K562 (cell line): ENCODE measurements around the gene ACTR3. TPM values are rescaled to one million over a fixed set of nuclear protein-coding genes. Genes with fewer than 3 reads are reported as not detected.

Experiments used
- EP300 ChIP-seq: IDR thresholded peaks from 2 replicates; pipeline ENCODE4 v1.6.1; 2012; ENCODE audit warnings: low read length, improper control_type of control experiment
- FOXM1 ChIP-seq, 2 experiments: fragments of 450-650 bp in 1 of 2; sonication (generic) in 1 of 2; formaldehyde crosslinking in 1 of 2; IDR thresholded peaks; 2 replicates each; pipeline versions ENCODE4 v1.6.1 to v1.9.0; 2017 to 2022; ENCODE audit warnings: low read depth in 2 of 2, mild to moderate bottlenecking in 2 of 2, missing genetic modification reagents in 1 of 2, moderate library complexity in 1 of 2
- GATAD2B ChIP-seq: fragments of 450-650 bp; IDR thresholded peaks from 2 replicates; pipeline ENCODE4 v1.6.1; 2017; ENCODE audit warnings: mild to moderate bottlenecking, borderline replicate concordance
- ID3 ChIP-seq, 2 experiments: fragments of 250-450 bp in 1 of 2; fragments of 450-650 bp in 1 of 2; sonication (Bioruptor Pico) in 1 of 2; IDR thresholded peaks; 2 replicates each; pipeline versions ENCODE4 v1.6.1 to v1.8.0; 2016 to 2021; ENCODE audit warnings: mild to moderate bottlenecking in 2 of 2, moderate library complexity in 2 of 2, missing compliant biosample characterization in 1 of 2, missing genetic modification characterization in 1 of 2
- MTA1 ChIP-seq: fragments of 450-650 bp; IDR thresholded peaks from 2 replicates; pipeline ENCODE4 v1.6.1; 2017; ENCODE audit warnings: borderline replicate concordance
- NCOA6 ChIP-seq: fragments of 450-650 bp; IDR thresholded peaks from 2 replicates; pipeline ENCODE4 v1.6.1; 2017; ENCODE audit warnings: mild to moderate bottlenecking
- NR2C2 ChIP-seq, 2 experiments: fragments of 200-800 bp in 1 of 2; sonication (Bioruptor generic) in 1 of 2; sonication (generic) in 1 of 2; formaldehyde crosslinking in 1 of 2; IDR thresholded peaks; 2 replicates each; pipeline versions ENCODE4 v1.6.1 to v1.8.0; 2016 to 2022; ENCODE audit warnings: mild to moderate bottlenecking in 1 of 2, missing compliant biosample characterization in 1 of 2, missing genetic modification characterization in 1 of 2, missing genetic modification reagents in 1 of 2
- TEAD4 ChIP-seq, 2 experiments: sonication (generic) in 1 of 2; formaldehyde crosslinking in 1 of 2; IDR thresholded peaks; 2 replicates each; pipeline versions ENCODE4 v1.6.1 to v1.8.0; 2012 to 2022; ENCODE audit warnings: borderline replicate concordance in 1 of 2, inconsistent platforms in 1 of 2, low read length in 1 of 2, mild to moderate bottlenecking in 1 of 2, missing genetic modification reagents in 1 of 2
- polyA plus RNA-seq, 8 experiments: library from polyadenylated mRNA; depleted of rRNA in 4 of 8; stranded (reverse) in 5 of 8; unstranded in 3 of 8; fragments of >200 nt; fragmentation: Nextera tagmentation in 2 of 8; fragmentation: Illumina TruSeq in 1 of 8; extraction: Ambion mirVana in 2 of 8; extraction: Trizol in 1 of 8; gene quantifications; 2 replicates each; pipeline versions ENCODE4 v1.2.1 to v1.2.3, GENCODE V29; 2011 to 2014; ENCODE audit warnings: inconsistent platforms in 1 of 8, missing spikeins in 1 of 8
- total RNA-seq, 7 experiments: library from RNA; depleted of rRNA in 6 of 7; stranded (reverse); fragments of >200 nt in 6 of 7; fragmentation: Illumina TruSeq in 2 of 7; extraction: Trizol in 2 of 7; gene quantifications; 2 replicates each; pipeline versions ENCODE4 v1.2.1 to v1.2.3, GENCODE V29; 2011 to 2021; ENCODE audit warnings: low replicate concordance in 1 of 7

Gene ACTR3
- total and polyA plus RNA-seq, 9 of the 15 experiments (the other 6 are each of a cell fraction or from before 2014, with no cell fraction given) = 49.0 to 354 (median 249) TPM

GRCh38 chr2:113892004-113892710 is 2.3 kb downstream of the ACTR3 start (continued):
- no peak for TF ChIP-seq NR2C2 (CRISPR knock-in tag; IDR thresholded peaks at IDR 0.05)
- TF ChIP-seq NR2C2 (tag; IDR thresholded peaks at IDR 0.05) = peak; percentile 21; the same call in 1 of the 2 replicates
- TF ChIP-seq MTA1 = no peak
- TF ChIP-seq FOXM1 (IDR thresholded peaks at IDR 0.05; ENCODE audit: low read depth) = peak; percentile 52
- TF ChIP-seq FOXM1 (CRISPR knock-in tag; IDR thresholded peaks at IDR 0.05; ENCODE audit: low read depth) = no peak
- 0 out of 2 replicates have a peak, but pooled peaks have one; percentile 10 for TF ChIP-seq TEAD4 (IDR thresholded peaks at IDR 0.05; ENCODE audit: low read length)
- no peak for TF ChIP-seq TEAD4 (CRISPR knock-in tag; IDR thresholded peaks at IDR 0.05; ENCODE audit: borderline replicate concordance)
- 0 out of 2 replicates have a peak, but pooled peaks have one; percentile 14 for TF ChIP-seq GATAD2B
- no peak for TF ChIP-seq ID3 (CRISPR knock-in tag; IDR thresholded peaks at IDR 0.05)
- TF ChIP-seq ID3 (tag; IDR thresholded peaks at IDR 0.05) = 0 out of 2 replicates have a peak, but pooled peaks have one; percentile 42
- TF ChIP-seq EP300 = peak; percentile 11; the same call in 1 of the 2 replicates
- TF ChIP-seq NCOA6 = no peak
